ENCODE measurements around the gene NELL2. TPM values are rescaled to one million over a fixed set of nuclear protein-coding genes. Genes with fewer than 3 reads are reported as not detected.

Gene NELL2
- total RNA-seq, 6 donors from 2014 or later: 1.1 to 19.3 (median 4.2) TPM

DNA sequence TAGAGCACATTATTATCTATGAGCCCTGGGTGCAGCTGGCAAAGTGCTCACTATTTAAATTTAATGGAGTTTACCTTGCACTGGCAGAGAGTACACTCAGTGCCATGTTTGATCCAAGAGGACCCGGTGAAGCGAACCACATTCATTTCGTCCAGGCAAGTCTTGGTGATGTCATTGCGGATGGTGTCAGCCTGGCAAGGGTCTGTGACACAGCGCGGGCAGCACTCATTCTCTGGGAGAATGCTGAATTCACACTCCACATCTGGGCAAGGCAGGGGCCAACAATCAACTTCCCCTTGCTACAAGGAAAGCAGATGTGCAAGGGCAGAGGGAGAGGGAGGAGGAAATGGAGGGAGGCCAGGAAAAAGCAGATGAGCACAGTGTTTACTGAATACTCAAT, 356.2 kb downstream of the NELL2 start:
- 90 to 95% methylated on average over 6 of the region's 6 CpGs for WGBS, 2 donors
- no peak for TF ChIP-seq CTCF (IDR thresholded peaks at IDR 0.05)
- no peak for TF ChIP-seq POLR2AphosphoS5 (IDR thresholded peaks at IDR 0.05)
- TF ChIP-seq EP300 (IDR thresholded peaks at IDR 0.05): no peak
- no peak for TF ChIP-seq POLR2A (IDR thresholded peaks at IDR 0.05)

DNA sequence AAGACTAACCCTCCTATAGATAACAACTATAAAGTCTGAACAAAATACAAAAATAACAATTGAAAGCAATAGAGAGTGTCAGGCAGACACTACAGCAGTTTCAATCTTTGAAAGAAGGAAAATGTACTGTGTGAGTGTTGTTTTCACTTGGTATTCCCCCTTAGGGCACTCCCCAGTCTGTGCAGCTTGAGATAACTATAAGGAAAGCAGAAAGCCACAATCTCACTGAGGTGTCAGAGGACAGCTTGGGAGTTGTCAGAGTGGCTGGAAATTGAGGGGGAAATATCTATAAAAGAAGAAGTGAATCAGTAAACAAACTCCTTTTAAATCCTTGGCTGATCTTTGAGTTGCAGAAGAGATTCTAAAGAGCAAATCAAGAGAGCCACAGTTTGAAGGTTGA, 364.8 kb downstream of the NELL2 start:
- no peaks in the 10 kb centered on the region for H3K36me3 ChIP-seq
- no peak for ATAC-seq (ENCODE audit: low FRiP score in 2 of 2)

More for the DNA sequence above, 356.2 kb downstream of the NELL2 start:
- DNase-seq: no peak
- no peaks in the 10 kb centered on the region for H3K36me3 ChIP-seq
- no peak overlapping the region for H3K27ac ChIP-seq
- H3K9me3 ChIP-seq: no peaks in the 10 kb centered on the region
- H3K4me3 ChIP-seq: no peak overlapping the region
- H3K4me1 ChIP-seq: no peaks in the 10 kb centered on the region
- H3K27me3 ChIP-seq: no peaks in the 10 kb centered on the region
- ATAC-seq (ENCODE audit: low FRiP score in 2 of 2): no peak

GRCh38 chr12:44510510-44510909, 365.6 kb downstream of the NELL2 start:
- DNase-seq (no peak), ATAC-seq (ENCODE audit: low FRiP score in 2 of 2) (no peak)
- Histone ChIP-seq H3K9me3 (no peaks in the 10 kb centered on the region), H3K27ac (no peak overlapping the region), H3K27me3 (no peaks in the 10 kb centered on the region), H3K4me3 (no peak overlapping the region), H3K36me3 (no peaks in the 10 kb centered on the region), H3K4me1 (no peaks in the 10 kb centered on the region)
- 79 to 92% methylated on average over 2 of the region's 2 CpGs for WGBS, 2 donors
- TF ChIP-seq CTCF (IDR thresholded peaks at IDR 0.05): no peak
- TF ChIP-seq EP300 (IDR thresholded peaks at IDR 0.05): no peak
- no peak for TF ChIP-seq POLR2A (IDR thresholded peaks at IDR 0.05)
- TF ChIP-seq POLR2AphosphoS5 (IDR thresholded peaks at IDR 0.05): no peak

More for the DNA sequence above, 364.8 kb downstream of the NELL2 start:
- Histone ChIP-seq H3K27ac (no peak overlapping the region), H3K4me1 (no peaks in the 10 kb centered on the region), H3K27me3 (no peaks in the 10 kb centered on the region), H3K9me3 (no peaks in the 10 kb centered on the region), H3K4me3 (no peak overlapping the region)
- TF ChIP-seq POLR2AphosphoS5 (IDR thresholded peaks at IDR 0.05): no peak
- no peak for TF ChIP-seq CTCF (IDR thresholded peaks at IDR 0.05)
- no peak for TF ChIP-seq EP300 (IDR thresholded peaks at IDR 0.05)
- no peak for TF ChIP-seq POLR2A (IDR thresholded peaks at IDR 0.05)
- no peak for DNase-seq

- H3K9me3 ChIP-seq: no peaks in the 10 kb centered on the region
- H3K27me3 ChIP-seq: no peaks in the 10 kb centered on the region
- no peak overlapping the region for H3K4me3 ChIP-seq
- ATAC-seq (ENCODE audit: low FRiP score in 2 of 2): no peak
- no peak overlapping the region for H3K27ac ChIP-seq
- 83 to 89% methylated on average over 4 of the region's 4 CpGs for WGBS, 2 donors
- no peaks in the 10 kb centered on the region for H3K4me1 ChIP-seq
- H3K36me3 ChIP-seq: no peaks in the 10 kb centered on the region
- DNase-seq: no peak
- TF ChIP-seq POLR2AphosphoS5 (IDR thresholded peaks at IDR 0.05) (no peak), EP300 (IDR thresholded peaks at IDR 0.05) (no peak), POLR2A (IDR thresholded peaks at IDR 0.05) (no peak), CTCF (IDR thresholded peaks at IDR 0.05) (no peak)
Observed at GRCh38 chr12:44510076-44510475, 366.0 kb downstream of the NELL2 start.

DNA sequence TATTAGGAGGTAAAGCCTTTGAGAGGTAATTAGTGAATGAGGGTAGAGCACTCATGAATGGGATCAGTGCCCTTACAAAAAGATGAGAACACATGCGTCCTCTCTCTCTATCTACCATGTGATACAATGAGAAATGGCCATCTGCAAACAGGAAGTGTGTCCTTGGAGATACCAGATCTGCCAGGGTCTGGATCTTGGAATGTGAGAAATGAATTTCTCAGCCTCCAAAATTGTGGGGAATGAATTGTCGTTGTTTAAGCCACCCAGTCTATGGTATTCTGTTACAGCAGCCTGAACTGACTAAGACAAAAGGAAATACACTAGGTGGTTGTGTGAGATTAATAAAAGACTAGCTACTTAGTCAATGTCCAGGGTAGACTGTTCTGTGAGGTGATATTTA, 366.6 kb downstream of the NELL2 start:
- no peak for TF ChIP-seq POLR2A (IDR thresholded peaks at IDR 0.05)
- no peak for TF ChIP-seq EP300 (IDR thresholded peaks at IDR 0.05)
- no peak for TF ChIP-seq CTCF (IDR thresholded peaks at IDR 0.05)
- TF ChIP-seq POLR2AphosphoS5 (IDR thresholded peaks at IDR 0.05): no peak
- Histone ChIP-seq H3K4me1 (no peaks in the 10 kb centered on the region), H3K36me3 (no peaks in the 10 kb centered on the region), H3K27me3 (no peaks in the 10 kb centered on the region), H3K4me3 (no peak overlapping the region), H3K9me3 (no peaks in the 10 kb centered on the region), H3K27ac (no peak overlapping the region)
- DNase-seq: no peak
- 32 to 36% methylated on average over 2 of the region's 2 CpGs for WGBS, 2 donors
- ATAC-seq (ENCODE audit: low FRiP score in 2 of 2): no peak

All from upper lobe of left lung (tissue), 6 donors.